ENCODE data around the gene KCNB1. TPM values are rescaled to one million over a fixed set of nuclear protein-coding genes. Genes with fewer than 3 reads are reported as not detected.

KCNB1 gene
- total and polyA plus RNA-seq, 2 donors (not counting 1 experiment from before 2014, with no cell fraction given), result 0.12 TPM; not detected in 1

GRCh38 chr20:49354673-49355072 is 127.8 kb downstream of the KCNB1 start:
- WGBS (ENCODE audit: insufficient coverage), result 78% methylated on average over 1 of the region's 4 CpGs
- no peaks in the 10 kb centered on the region for H3K4me1 Mint-ChIP-seq

GRCh38 chr20:49353348-49353747 is 129.1 kb downstream of the KCNB1 start:
- Histone ChIP-seq H3K9me3 (ENCODE audit: control extremely low read depth in 1 of 3, control insufficient read depth in 2 of 3, insufficient read depth in 1 of 3, low read length in 2 of 3) (no peaks in the 10 kb centered on the region), H3K4me2 (replicated peaks; ENCODE audit: low read depth, low read length, poor library complexity, severe bottlenecking) (no peak overlapping the region), H3K79me2 (ENCODE audit: control insufficient read depth, insufficient read depth, low read length) (no peaks in the 10 kb centered on the region), H3K36me3 (replicated peaks in 1 of 2; ENCODE audit: control extremely low read depth in 1 of 2, control insufficient read depth in 1 of 2, extremely low read depth in 1 of 2, insufficient read depth in 2 of 2, low read length in 1 of 2) (no peaks in the 10 kb centered on the region), H3K4me3 (ENCODE audit: control extremely low read depth in 1 of 5, extremely low read depth in 1 of 5, insufficient read depth in 1 of 5, low read depth in 2 of 5, low read length in 4 of 5) (no peak overlapping the region), H2AFZ (ENCODE audit: insufficient read depth, low read depth, low read length, poor library complexity, severe bottlenecking) (no peak overlapping the region), H4K20me1 (ENCODE audit: control insufficient read depth, insufficient read depth, low read length, poor library complexity, severe bottlenecking) (no peaks in the 10 kb centered on the region), H3K9ac (ENCODE audit: low read length) (no peak overlapping the region), H3K4me1 (ENCODE audit: control insufficient read depth in 2 of 2, insufficient read depth in 2 of 2, low read length in 2 of 2) (no peaks in the 10 kb centered on the region), H3K27me3 (replicated peaks in 1 of 4; ENCODE audit: control extremely low read depth in 1 of 4, control insufficient read depth in 3 of 4, insufficient read depth in 4 of 4, low read length in 3 of 4) (peaks cover 0 to 6% (median 0%) of the 10 kb centered on the region in 4 experiments), H3K27ac (ENCODE audit: low read length in 2 of 2) (no peak overlapping the region)
- 94% methylated on average over 4 of the region's 4 CpGs for WGBS (ENCODE audit: insufficient coverage)
- DNase-seq, result no peak
- H3K27ac Mint-ChIP-seq, result no peak overlapping the region
- POLR2A ChIA-PET, result no interaction called here
- H3K4me3 Mint-ChIP-seq, result no peak overlapping the region
- H3K9me3 Mint-ChIP-seq (ENCODE audit: insufficient read depth), result no peaks in the 10 kb centered on the region
- no peak for TF ChIP-seq CTCF (IDR thresholded peaks at IDR 0.05)
- TF ChIP-seq EZH2 (IDR thresholded peaks at IDR 0.05; ENCODE audit: borderline replicate concordance, insufficient read depth, low read depth, low read length, poor library complexity, severe bottlenecking), result no peak
- intact Hi-C loops (cut with micrococcal nuclease), result no loop called here
- ATAC-seq (ENCODE audit: low read depth), result no peak
- CTCF ChIA-PET, result no interaction called here
- H3K4me1 Mint-ChIP-seq, result no peaks in the 10 kb centered on the region
- H3K27me3 Mint-ChIP-seq, result peaks cover 32% of the 10 kb centered on the region

More at GRCh38 chr20:49354673-49355072, 127.8 kb downstream of the KCNB1 start:
- no peak overlapping the region for H2AFZ ChIP-seq (ENCODE audit: insufficient read depth, low read depth, low read length, poor library complexity, severe bottlenecking)
- no peak overlapping the region for H3K9ac ChIP-seq (ENCODE audit: low read length)
- ChIA-PET POLR2A (no interaction called here), CTCF (interaction anchor here (0.8 kb wide), 1 partner anchor 179 kb away, joined by 5 read pairs; no protein-coding TSS in a partner anchor)
- DNase-seq (no peak), ATAC-seq (ENCODE audit: low read depth) (no peak)
- H3K4me3 ChIP-seq (ENCODE audit: control extremely low read depth in 1 of 5, extremely low read depth in 1 of 5, insufficient read depth in 1 of 5, low read depth in 2 of 5, low read length in 4 of 5), result no peak overlapping the region
- intact Hi-C loops (cut with micrococcal nuclease), result no loop called here
- H4K20me1 ChIP-seq (ENCODE audit: control insufficient read depth, insufficient read depth, low read length, poor library complexity, severe bottlenecking), result no peaks in the 10 kb centered on the region
- peaks cover 0 to 6% (median 0%) of the 10 kb centered on the region in 4 experiments for H3K27me3 ChIP-seq (replicated peaks in 1 of 4; ENCODE audit: control extremely low read depth in 1 of 4, control insufficient read depth in 3 of 4, insufficient read depth in 4 of 4, low read length in 3 of 4)
- H3K4me1 ChIP-seq (ENCODE audit: control insufficient read depth in 2 of 2, insufficient read depth in 2 of 2, low read length in 2 of 2), result no peaks in the 10 kb centered on the region
- H3K27ac Mint-ChIP-seq, result no peak overlapping the region
- peaks cover 27% of the 10 kb centered on the region for H3K27me3 Mint-ChIP-seq
- no peaks in the 10 kb centered on the region for H3K79me2 ChIP-seq (ENCODE audit: control insufficient read depth, insufficient read depth, low read length)
- no peaks in the 10 kb centered on the region for H3K9me3 ChIP-seq (ENCODE audit: control extremely low read depth in 1 of 3, control insufficient read depth in 2 of 3, insufficient read depth in 1 of 3, low read length in 2 of 3)
- no peak overlapping the region for H3K27ac ChIP-seq (ENCODE audit: low read length in 2 of 2)
- H3K9me3 Mint-ChIP-seq (ENCODE audit: insufficient read depth), result no peaks in the 10 kb centered on the region
- no peak overlapping the region for H3K4me3 Mint-ChIP-seq
- no peaks in the 10 kb centered on the region for H3K36me3 ChIP-seq (replicated peaks in 1 of 2; ENCODE audit: control extremely low read depth in 1 of 2, control insufficient read depth in 1 of 2, extremely low read depth in 1 of 2, insufficient read depth in 2 of 2, low read length in 1 of 2)
- TF ChIP-seq EZH2 (IDR thresholded peaks at IDR 0.05; ENCODE audit: borderline replicate concordance, insufficient read depth, low read depth, low read length, poor library complexity, severe bottlenecking), result no peak
- TF ChIP-seq CTCF (IDR thresholded peaks at IDR 0.05), result no peak
- H3K4me2 ChIP-seq (replicated peaks; ENCODE audit: low read depth, low read length, poor library complexity, severe bottlenecking), result no peak overlapping the region

Measured in B cell (primary cell).